ENCODE data around the gene TCTN1.

TCTN1 gene

DNA sequence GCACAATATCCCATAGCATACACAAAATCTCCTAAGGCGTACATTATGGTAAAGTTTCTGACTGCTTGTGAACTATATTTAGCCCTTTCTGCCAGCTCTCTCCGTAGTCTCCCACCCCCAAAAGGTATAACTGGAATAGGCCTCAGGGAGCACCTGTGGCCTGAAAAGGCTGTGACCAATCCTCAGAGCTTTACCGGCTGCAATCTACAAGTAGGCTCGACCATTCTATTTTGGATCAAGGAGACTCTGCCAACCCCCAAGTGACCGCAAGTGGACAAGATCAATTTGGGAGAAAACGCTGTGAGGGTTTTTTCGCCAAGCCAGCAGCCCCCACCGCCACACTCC lies 32.0 kb upstream of the TCTN1 start:
- ATAC-seq (ENCODE audit: insufficient read depth, low read depth) (no peak), DNase-seq (peak; percentile 12)
- no peaks in the 10 kb centered on the region for H3K9me3 ChIP-seq (ENCODE audit: insufficient read depth, low read length, severe bottlenecking)
- H3K9ac ChIP-seq (ENCODE audit: low read depth, low read length) = peak overlapping the region; percentile 71
- no peaks in the 10 kb centered on the region for H3K27me3 ChIP-seq (ENCODE audit: insufficient read depth, low read length, poor library complexity)
- TF ChIP-seq, protein P1, sequence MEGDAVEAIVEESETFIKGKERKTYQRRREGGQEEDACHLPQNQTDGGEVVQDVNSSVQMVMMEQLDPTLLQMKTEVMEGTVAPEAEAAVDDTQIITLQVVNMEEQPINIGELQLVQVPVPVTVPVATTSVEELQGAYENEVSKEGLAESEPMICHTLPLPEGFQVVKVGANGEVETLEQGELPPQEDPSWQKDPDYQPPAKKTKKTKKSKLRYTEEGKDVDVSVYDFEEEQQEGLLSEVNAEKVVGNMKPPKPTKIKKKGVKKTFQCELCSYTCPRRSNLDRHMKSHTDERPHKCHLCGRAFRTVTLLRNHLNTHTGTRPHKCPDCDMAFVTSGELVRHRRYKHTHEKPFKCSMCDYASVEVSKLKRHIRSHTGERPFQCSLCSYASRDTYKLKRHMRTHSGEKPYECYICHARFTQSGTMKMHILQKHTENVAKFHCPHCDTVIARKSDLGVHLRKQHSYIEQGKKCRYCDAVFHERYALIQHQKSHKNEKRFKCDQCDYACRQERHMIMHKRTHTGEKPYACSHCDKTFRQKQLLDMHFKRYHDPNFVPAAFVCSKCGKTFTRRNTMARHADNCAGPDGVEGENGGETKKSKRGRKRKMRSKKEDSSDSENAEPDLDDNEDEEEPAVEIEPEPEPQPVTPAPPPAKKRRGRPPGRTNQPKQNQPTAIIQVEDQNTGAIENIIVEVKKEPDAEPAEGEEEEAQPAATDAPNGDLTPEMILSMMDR (IDR thresholded peaks at IDR 0.05; ENCODE audit: borderline replicate concordance, extremely low read depth, low read length, poor library complexity, severe bottlenecking) = no peak
- TF ChIP-seq EZH2 (IDR thresholded peaks at IDR 0.05; ENCODE audit: borderline replicate concordance, low read depth, low read length, severe bottlenecking) = no peak
- peak overlapping the region; percentile 90 for H3K4me2 ChIP-seq (ENCODE audit: insufficient read depth, low read length)
- H3K27ac ChIP-seq (ENCODE audit: low read length) = peak overlapping the region; percentile 68
- 0 out of 2 replicates have a peak overlapping the region, but pooled peaks have one; percentile 59 for H2AFZ ChIP-seq (ENCODE audit: low read depth, low read length)
- H4K20me1 ChIP-seq (ENCODE audit: insufficient read depth, low read length) = peaks cover 37% of the 10 kb centered on the region
- H3K4me1 ChIP-seq (ENCODE audit: insufficient read depth, low read length) = peaks cover 59% of the 10 kb centered on the region
- peaks cover 67% of the 10 kb centered on the region for H3K79me2 ChIP-seq (ENCODE audit: insufficient read depth, low read length)
- peak overlapping the region; percentile 62 to 86 for H3K4me3 ChIP-seq (ENCODE audit: low read depth in 1 of 2, low read length in 2 of 2)
- H3K36me3 ChIP-seq (ENCODE audit: insufficient read depth, low read length) = peaks cover 6% of the 10 kb centered on the region; the same call in 1 of the 2 replicates

DNA sequence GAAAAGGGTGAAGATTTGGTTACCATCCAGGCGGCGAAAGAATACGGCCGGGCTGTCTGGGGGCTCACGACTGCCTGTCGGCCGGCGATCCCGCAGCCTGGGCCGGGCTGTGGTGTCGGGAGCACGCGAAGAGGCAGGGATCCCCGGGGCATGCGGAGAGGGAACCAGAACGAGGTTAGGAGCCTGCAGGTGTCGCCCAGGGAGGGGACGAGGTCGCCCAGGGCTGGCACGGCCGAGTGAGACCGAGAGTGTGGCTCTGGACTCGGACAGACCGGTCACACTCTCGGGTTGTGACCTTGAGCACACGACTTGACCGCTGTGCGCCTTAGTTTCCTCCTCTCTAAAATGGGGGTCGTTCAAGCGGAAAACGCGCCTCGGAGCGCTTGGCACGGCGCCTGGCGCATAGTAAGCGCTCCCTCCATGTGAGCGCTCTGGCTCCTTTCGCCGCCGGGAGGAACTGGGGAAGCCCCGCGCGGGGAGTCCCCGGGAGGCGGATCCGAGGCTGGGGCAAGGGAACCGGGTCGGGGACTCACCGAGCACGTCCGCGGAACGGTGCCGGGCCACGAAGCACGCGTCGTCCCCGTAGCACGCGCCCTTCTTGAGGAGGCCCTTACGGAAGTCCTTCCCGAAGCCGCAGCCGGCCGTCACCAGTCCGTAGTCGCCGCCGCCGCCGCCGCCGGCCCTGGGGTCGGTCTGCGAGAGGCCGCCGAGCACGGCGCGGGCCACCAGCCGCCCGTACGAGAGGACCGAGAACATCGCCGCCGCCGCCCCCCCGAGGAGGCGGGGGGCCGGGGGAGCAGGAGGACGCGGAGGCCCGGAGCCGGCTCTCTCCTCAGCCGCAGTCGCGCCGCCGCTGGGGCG lies 31.4 kb upstream of the TCTN1 start:
- Histone ChIP-seq H3K4me2 (ENCODE audit: insufficient read depth, low read length) (peak overlapping the region; percentile 90), H3K36me3 (ENCODE audit: insufficient read depth, low read length) (peaks cover 6% of the 10 kb centered on the region; the same call in 1 of the 2 replicates), H3K9ac (ENCODE audit: low read depth, low read length) (peak overlapping the region; percentile 71), H3K4me1 (ENCODE audit: insufficient read depth, low read length) (peaks cover 59% of the 10 kb centered on the region), H2AFZ (ENCODE audit: low read depth, low read length) (peak overlapping the region; percentile 59), H3K4me3 (ENCODE audit: low read depth in 1 of 2, low read length in 2 of 2) (peak overlapping the region; percentile 62 to 86), H3K27me3 (ENCODE audit: insufficient read depth, low read length, poor library complexity) (no peaks in the 10 kb centered on the region), H4K20me1 (ENCODE audit: insufficient read depth, low read length) (peaks cover 36% of the 10 kb centered on the region), H3K27ac (ENCODE audit: low read length) (peak overlapping the region; percentile 68), H3K79me2 (ENCODE audit: insufficient read depth, low read length) (peaks cover 61% of the 10 kb centered on the region), H3K9me3 (ENCODE audit: insufficient read depth, low read length, severe bottlenecking) (no peaks in the 10 kb centered on the region)
- no peak for TF ChIP-seq EZH2 (IDR thresholded peaks at IDR 0.05; ENCODE audit: borderline replicate concordance, low read depth, low read length, severe bottlenecking)
- TF ChIP-seq, protein P1 (IDR thresholded peaks at IDR 0.05; ENCODE audit: borderline replicate concordance, extremely low read depth, low read length, poor library complexity, severe bottlenecking) = peak; percentile 8
- DNase-seq (peak; percentile 63), ATAC-seq (ENCODE audit: insufficient read depth, low read depth) (peak; percentile 51)

DNA sequence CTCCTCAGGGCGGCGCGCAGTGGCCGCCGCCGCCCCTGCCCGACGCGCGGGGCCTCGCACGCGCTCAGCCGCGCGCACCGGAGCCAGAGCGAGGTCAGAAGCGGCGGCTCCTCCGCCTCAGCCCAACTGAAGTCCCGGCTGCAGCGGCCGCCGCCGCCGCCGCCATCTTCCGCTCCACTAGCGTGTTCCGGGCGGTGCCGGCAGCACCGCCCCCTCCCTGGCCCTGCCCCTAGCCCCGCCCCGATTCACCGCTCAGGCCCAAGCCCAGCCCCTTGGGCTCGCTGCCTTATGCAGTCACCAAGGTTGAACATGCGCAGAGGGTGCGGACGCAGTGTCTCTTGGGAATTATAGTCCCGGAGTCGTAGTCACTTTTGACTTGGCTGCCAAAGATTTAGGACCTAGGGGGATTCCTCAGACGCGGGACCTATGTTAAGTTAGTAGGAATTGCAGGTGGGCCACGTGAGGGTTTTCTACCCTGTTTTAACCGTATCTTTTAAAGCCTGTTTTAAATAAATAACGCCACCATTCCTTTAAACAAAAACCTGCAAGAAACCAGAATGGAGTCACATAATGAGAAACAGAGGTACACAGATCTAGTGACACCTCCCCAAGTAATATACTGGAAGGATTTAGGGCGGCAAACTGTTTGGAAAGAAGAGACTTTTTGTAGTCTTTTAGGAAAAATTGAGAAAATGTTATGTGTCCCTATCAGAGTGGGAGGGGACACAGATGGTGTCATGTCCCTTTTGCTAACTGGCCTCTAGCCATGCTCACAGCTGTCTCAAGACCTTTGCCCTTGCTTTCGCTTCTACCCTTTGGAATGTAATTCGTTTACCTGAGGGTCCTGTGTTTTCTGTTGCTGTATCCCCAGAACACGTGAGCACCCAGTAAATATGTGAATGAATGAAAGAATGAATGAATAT lies 30.5 kb upstream of the TCTN1 start, which contains the start of gene PPTC7:
PPTC7 (minus strand) TSS at position 182 of the 923 bp plus-strand sequence. CDS start 287 bp downstream, outside the sequence.
- peak within 1 kb of the TSS; percentile 90 for H3K4me2 ChIP-seq (ENCODE audit: insufficient read depth, low read length)
- peak within 1 kb of the TSS; percentile 85 for H2AFZ ChIP-seq (ENCODE audit: low read depth, low read length)
- peaks cover 52% of the 10 kb centered on the region for H3K79me2 ChIP-seq (ENCODE audit: insufficient read depth, low read length)
- peaks cover 6% of the 10 kb centered on the region; the same call in 1 of the 2 replicates for H3K36me3 ChIP-seq (ENCODE audit: insufficient read depth, low read length)
- H3K27me3 ChIP-seq (ENCODE audit: insufficient read depth, low read length, poor library complexity) = no peaks in the 10 kb centered on the region
- H3K4me3 ChIP-seq (ENCODE audit: low read depth in 1 of 2, low read length in 2 of 2) = peak within 1 kb of the TSS; percentile 62 to 86
- no peak for TF ChIP-seq EZH2 (IDR thresholded peaks at IDR 0.05; ENCODE audit: borderline replicate concordance, low read depth, low read length, severe bottlenecking)
- TF ChIP-seq, protein P1 (IDR thresholded peaks at IDR 0.05; ENCODE audit: borderline replicate concordance, extremely low read depth, low read length, poor library complexity, severe bottlenecking) = no peak
- ATAC-seq (ENCODE audit: insufficient read depth, low read depth) (peak; percentile 96), DNase-seq (peak; percentile 98)
- peaks cover 55% of the 10 kb centered on the region for H3K4me1 ChIP-seq (ENCODE audit: insufficient read depth, low read length)
- peak within 1 kb of the TSS; percentile 71 for H3K9ac ChIP-seq (ENCODE audit: low read depth, low read length)
- no peaks in the 10 kb centered on the region for H3K9me3 ChIP-seq (ENCODE audit: insufficient read depth, low read length, severe bottlenecking)
- peaks cover 30% of the 10 kb centered on the region for H4K20me1 ChIP-seq (ENCODE audit: insufficient read depth, low read length)
- H3K27ac ChIP-seq (ENCODE audit: low read length) = peak within 1 kb of the TSS; percentile 74
